ENCODE measurements around the gene AOPEP. TPM values are rescaled to one million over a fixed set of nuclear protein-coding genes. Genes with fewer than 3 reads are reported as not detected.

Gene AOPEP
- total RNA-seq, 1 experiment from 2014 or later, result 15.0 TPM

GRCh38 chr9:94859891-94860290 lies 133.4 kb downstream of the AOPEP start:
- Histone ChIP-seq H3K27ac (ENCODE audit: insufficient read length, low read depth, low read length) (no peak overlapping the region), H3K14ac (ENCODE audit: insufficient read depth, low read length) (no peak overlapping the region)

More at GRCh38 chr9:94859891-94860290, 133.4 kb downstream of the AOPEP start:
- no peak overlapping the region for H3K27ac Mint-ChIP-seq
- no peak overlapping the region for H3T11ph ChIP-seq (ENCODE audit: low read length)
- H3K4ac ChIP-seq (ENCODE audit: low read depth, low read length), result no peak overlapping the region
- H2BK5ac ChIP-seq (ENCODE audit: insufficient read length, low read length), result no peak overlapping the region
- H3K23ac ChIP-seq (ENCODE audit: insufficient read length, low read depth, low read length), result no peak overlapping the region
- no peak overlapping the region for H2BK20ac ChIP-seq (ENCODE audit: low read depth, low read length, poor library complexity, severe bottlenecking)
- H3K4me1 ChIP-seq (ENCODE audit: insufficient read depth, low read length), result no peaks in the 10 kb centered on the region
- no peak overlapping the region for H2AK5ac ChIP-seq (ENCODE audit: insufficient read length, low read length)
- no CpG with 5 or more reads among the region's 6 CpGs for WGBS (ENCODE audit: extremely low coverage, insufficient read length, low lambda C conversion rate)
- peaks cover 0 to 8% (median 5%) of the 10 kb centered on the region in 3 experiments; a peak in 3 of 7 replicates for H3K36me3 Mint-ChIP-seq (ENCODE audit: insufficient read depth in 1 of 3, low read depth in 3 of 3)
- TF ChIP-seq, protein P1, sequence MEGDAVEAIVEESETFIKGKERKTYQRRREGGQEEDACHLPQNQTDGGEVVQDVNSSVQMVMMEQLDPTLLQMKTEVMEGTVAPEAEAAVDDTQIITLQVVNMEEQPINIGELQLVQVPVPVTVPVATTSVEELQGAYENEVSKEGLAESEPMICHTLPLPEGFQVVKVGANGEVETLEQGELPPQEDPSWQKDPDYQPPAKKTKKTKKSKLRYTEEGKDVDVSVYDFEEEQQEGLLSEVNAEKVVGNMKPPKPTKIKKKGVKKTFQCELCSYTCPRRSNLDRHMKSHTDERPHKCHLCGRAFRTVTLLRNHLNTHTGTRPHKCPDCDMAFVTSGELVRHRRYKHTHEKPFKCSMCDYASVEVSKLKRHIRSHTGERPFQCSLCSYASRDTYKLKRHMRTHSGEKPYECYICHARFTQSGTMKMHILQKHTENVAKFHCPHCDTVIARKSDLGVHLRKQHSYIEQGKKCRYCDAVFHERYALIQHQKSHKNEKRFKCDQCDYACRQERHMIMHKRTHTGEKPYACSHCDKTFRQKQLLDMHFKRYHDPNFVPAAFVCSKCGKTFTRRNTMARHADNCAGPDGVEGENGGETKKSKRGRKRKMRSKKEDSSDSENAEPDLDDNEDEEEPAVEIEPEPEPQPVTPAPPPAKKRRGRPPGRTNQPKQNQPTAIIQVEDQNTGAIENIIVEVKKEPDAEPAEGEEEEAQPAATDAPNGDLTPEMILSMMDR (conservative IDR thresholded peaks at IDR 0.05), result no peak
- no peaks in the 10 kb centered on the region for H4K20me1 ChIP-seq (ENCODE audit: control insufficient read depth, insufficient read depth, insufficient read length)
- no peak overlapping the region for H4K5ac ChIP-seq (ENCODE audit: insufficient read length, low read depth, low read length)
- no peak overlapping the region for H2BK120ac ChIP-seq (ENCODE audit: low read depth, low read length, poor library complexity, severe bottlenecking)
- H3K4me3 Mint-ChIP-seq, result no peak overlapping the region
- no peaks in the 10 kb centered on the region for H3K27me3 ChIP-seq (ENCODE audit: insufficient read depth, low read length)
- no peak overlapping the region for H2AFZ ChIP-seq (ENCODE audit: low read length)
- no peak for DNase-seq
- no peak overlapping the region for H3K56ac ChIP-seq (ENCODE audit: insufficient read length, low read depth, low read length)
- H3K9me3 ChIP-seq (ENCODE audit: control insufficient read depth, low read depth, low read length), result no peaks in the 10 kb centered on the region
- H3K79me1 ChIP-seq (ENCODE audit: insufficient read depth, low read depth, low read length, poor library complexity, severe bottlenecking), result no peaks in the 10 kb centered on the region
- H4K91ac ChIP-seq (ENCODE audit: insufficient read length, low read depth, low read length), result no peak overlapping the region
- H3K9ac ChIP-seq (ENCODE audit: extremely low read depth, insufficient read length, low read length), result no peak overlapping the region
- H2BK15ac ChIP-seq (ENCODE audit: low read depth, low read length), result no peak overlapping the region
- H3K18ac ChIP-seq (ENCODE audit: insufficient read length, low read depth, low read length), result no peak overlapping the region
- no peak overlapping the region for H2BK12ac ChIP-seq (ENCODE audit: insufficient read length, low read depth, low read length)
- no peaks in the 10 kb centered on the region for H3K27me3 Mint-ChIP-seq (ENCODE audit: low read depth)
- no peaks in the 10 kb centered on the region for H3K79me2 ChIP-seq (ENCODE audit: insufficient read depth, low read length)
- peaks cover 1 to 4% of the 10 kb centered on the region in 2 experiments; a peak in 3 of 4 replicates for H3K4me1 Mint-ChIP-seq
- no peaks in the 10 kb centered on the region for H3K9me3 Mint-ChIP-seq
- no peak overlapping the region for H3K4me2 ChIP-seq (ENCODE audit: insufficient read depth, insufficient read length, low read length)
- H4K8ac ChIP-seq (replicated peaks; ENCODE audit: insufficient read length, low read depth, low read length), result no peak overlapping the region
- no peaks in the 10 kb centered on the region for H3K23me2 ChIP-seq (ENCODE audit: insufficient read length, low read depth, low read length, poor library complexity, severe bottlenecking)
